MM.1S (cell line): ENCODE results near the gene ATXN1.

Experiments
- DNase-seq: peaks from one replicate; pipeline ENCODE4 v3.0.0-alpha.2; 2015
- H2AFZ ChIP-seq: fragments of 300-600 bp; sonication (generic); 2 replicates; pipeline ENCODE4 v1.6.0; 2016; ENCODE audit warnings: antibody characterized with exemption, low read length
- H3F3A ChIP-seq: fragments of 300-600 bp; sonication (generic); 2 replicates; pipeline ENCODE4 v1.6.1; 2016; ENCODE audit warnings: mild to moderate bottlenecking, antibody characterized with exemption, low read length, moderate library complexity, mixed read lengths; ENCODE audit not compliant: insufficient read depth
- H3K27ac ChIP-seq: fragments of 300-600 bp; sonication (generic); 2 replicates; pipeline ENCODE4 v1.5.1; 2016; ENCODE audit warnings: mild to moderate bottlenecking, low read length
- H3K27me3 ChIP-seq: fragments of 300-600 bp; sonication (generic); replicated peaks from 2 replicates; pipeline ENCODE4 v1.6.0; 2016; ENCODE audit warnings: low read length; ENCODE audit not compliant: insufficient read depth
- H3K36me3 ChIP-seq: fragments of 300-600 bp; sonication (generic); replicated peaks from 2 replicates; pipeline ENCODE4 v1.6.1; 2016; ENCODE audit warnings: mild to moderate bottlenecking, low read length, mixed read lengths; ENCODE audit not compliant: insufficient read depth
- H3K4me1 ChIP-seq: fragments of 300-600 bp; sonication (generic); 2 replicates; pipeline ENCODE4 v1.6.1; 2016; ENCODE audit warnings: low read length, mixed read lengths
- H3K4me2 ChIP-seq: fragments of 300-600 bp; sonication (generic); 2 replicates; pipeline ENCODE4 v1.6.0; 2016; ENCODE audit warnings: low read depth, low read length
- H3K4me3 ChIP-seq: fragments of 300-600 bp; sonication (generic); 2 replicates; pipeline ENCODE4 v1.5.1; 2016; ENCODE audit warnings: low read length, mixed read lengths
- H3K79me2 ChIP-seq: fragments of 300-600 bp; sonication (generic); 2 replicates; pipeline ENCODE4 v1.6.1; 2016; ENCODE audit warnings: mixed run types, low read length, mixed read lengths
- H3K9ac ChIP-seq: fragments of 300-600 bp; sonication (generic); 2 replicates; pipeline ENCODE4 v1.6.1; 2016; ENCODE audit warnings: low read length, mixed read lengths
- H3K9me2 ChIP-seq: fragments of 300-600 bp; sonication (generic); replicated peaks from 2 replicates; pipeline ENCODE4 v1.6.1; 2016; ENCODE audit warnings: mild to moderate bottlenecking, low read length, mixed read lengths; ENCODE audit not compliant: insufficient read depth
- H3K9me3 ChIP-seq: fragments of 300-600 bp; sonication (generic); replicated peaks from 2 replicates; pipeline ENCODE4 v1.6.1; 2016; ENCODE audit warnings: mild to moderate bottlenecking, low read length, mixed read lengths; ENCODE audit not compliant: insufficient read depth
- H4K20me1 ChIP-seq: fragments of 300-600 bp; sonication (generic); 2 replicates; pipeline ENCODE4 v1.6.1; 2016; ENCODE audit warnings: mild to moderate bottlenecking, low read length, moderate library complexity, mixed read lengths; ENCODE audit not compliant: insufficient read depth
- EZH2 ChIP-seq: fragments of 300-600 bp; sonication (generic); optimal IDR thresholded peaks from 2 replicates; pipeline ENCODE3; 2017; ENCODE audit warnings: low read depth, mild to moderate bottlenecking, antibody characterized with exemption, low read length, mixed read lengths
- EZH2phosphoT487 ChIP-seq: fragments of 300-600 bp; sonication (generic); IDR thresholded peaks from 2 replicates; pipeline ENCODE4 v1.6.1; 2018; ENCODE audit warnings: antibody characterized with exemption, low read length
- TF ChIP-seq, protein P1 (sequence below): fragments of 300-600 bp; sonication (generic); IDR thresholded peaks from 2 replicates; pipeline ENCODE4 v1.5.1; 2016; ENCODE audit warnings: antibody characterized with exemption, low read length, mixed read lengths

Gene ATXN1

DNA sequence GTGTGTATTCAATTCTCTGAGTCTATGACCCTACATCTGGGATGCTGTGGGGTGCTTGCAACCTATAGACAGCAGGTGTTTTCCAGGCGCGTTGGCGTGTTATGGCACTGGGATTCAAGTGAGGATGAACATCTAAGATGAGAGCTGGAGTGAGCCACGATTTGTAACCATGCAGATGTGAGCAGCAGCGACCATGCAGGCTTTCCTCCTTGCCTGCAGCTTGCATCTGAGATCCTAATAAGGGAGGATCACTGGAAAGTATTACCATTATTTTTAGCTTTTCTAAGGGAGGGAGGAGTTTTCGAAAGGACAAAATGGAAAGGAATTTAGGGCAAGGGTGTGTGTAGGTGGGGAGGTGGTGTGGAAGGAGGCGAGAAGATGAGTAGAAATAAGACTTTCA lies 216.7 kb downstream of the ATXN1 start:
- Histone ChIP-seq H3K27ac (no peak overlapping the region), H4K20me1 (no peaks in the 10 kb centered on the region), H3K9me3 (no peaks in the 10 kb centered on the region), H3K4me2 (no peak overlapping the region), H3K4me3 (no peak overlapping the region), H3K4me1 (no peaks in the 10 kb centered on the region), H3K27me3 (no peaks in the 10 kb centered on the region), H3K9me2 (no peaks in the 10 kb centered on the region), H3F3A (no peaks in the 10 kb centered on the region), H3K79me2 (no peaks in the 10 kb centered on the region), H3K9ac (no peak overlapping the region), H3K36me3 (no peaks in the 10 kb centered on the region), H2AFZ (no peak overlapping the region)
- no peak for DNase-seq
- TF ChIP-seq, protein P1, sequence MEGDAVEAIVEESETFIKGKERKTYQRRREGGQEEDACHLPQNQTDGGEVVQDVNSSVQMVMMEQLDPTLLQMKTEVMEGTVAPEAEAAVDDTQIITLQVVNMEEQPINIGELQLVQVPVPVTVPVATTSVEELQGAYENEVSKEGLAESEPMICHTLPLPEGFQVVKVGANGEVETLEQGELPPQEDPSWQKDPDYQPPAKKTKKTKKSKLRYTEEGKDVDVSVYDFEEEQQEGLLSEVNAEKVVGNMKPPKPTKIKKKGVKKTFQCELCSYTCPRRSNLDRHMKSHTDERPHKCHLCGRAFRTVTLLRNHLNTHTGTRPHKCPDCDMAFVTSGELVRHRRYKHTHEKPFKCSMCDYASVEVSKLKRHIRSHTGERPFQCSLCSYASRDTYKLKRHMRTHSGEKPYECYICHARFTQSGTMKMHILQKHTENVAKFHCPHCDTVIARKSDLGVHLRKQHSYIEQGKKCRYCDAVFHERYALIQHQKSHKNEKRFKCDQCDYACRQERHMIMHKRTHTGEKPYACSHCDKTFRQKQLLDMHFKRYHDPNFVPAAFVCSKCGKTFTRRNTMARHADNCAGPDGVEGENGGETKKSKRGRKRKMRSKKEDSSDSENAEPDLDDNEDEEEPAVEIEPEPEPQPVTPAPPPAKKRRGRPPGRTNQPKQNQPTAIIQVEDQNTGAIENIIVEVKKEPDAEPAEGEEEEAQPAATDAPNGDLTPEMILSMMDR = no peak
- no peak for TF ChIP-seq EZH2phosphoT487
- TF ChIP-seq EZH2 = no peak

DNA sequence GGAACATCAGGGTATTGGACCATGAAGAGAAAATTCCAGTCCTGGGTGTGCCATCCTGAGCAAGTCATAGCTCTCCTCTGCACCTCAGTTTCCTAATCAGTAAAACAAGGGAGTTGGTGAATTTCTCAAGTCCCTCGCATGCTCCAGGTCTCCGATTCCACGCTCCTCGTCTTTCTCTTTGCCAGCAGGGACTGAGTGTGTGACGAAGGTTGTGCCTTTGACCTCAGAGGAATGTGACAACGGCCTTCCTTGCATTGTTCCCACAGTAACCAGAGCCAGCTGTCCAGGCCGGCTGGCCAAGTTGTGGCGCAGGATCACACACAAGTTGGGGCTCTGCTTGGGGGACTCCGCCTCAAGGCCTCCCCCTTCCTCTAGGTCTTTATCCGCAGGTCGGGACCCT lies 217.3 kb downstream of the ATXN1 start:
- H3K27ac ChIP-seq = no peak overlapping the region
- H3K9me3 ChIP-seq = no peaks in the 10 kb centered on the region
- no peak overlapping the region for H3K9ac ChIP-seq
- H3K27me3 ChIP-seq = no peaks in the 10 kb centered on the region
- H3K79me2 ChIP-seq = no peaks in the 10 kb centered on the region
- H3K4me1 ChIP-seq = no peaks in the 10 kb centered on the region
- no peaks in the 10 kb centered on the region for H4K20me1 ChIP-seq
- TF ChIP-seq, protein P1 = no peak
- TF ChIP-seq EZH2phosphoT487 = no peak
- no peak for TF ChIP-seq EZH2
- H3K4me2 ChIP-seq = no peak overlapping the region
- H3K36me3 ChIP-seq = no peaks in the 10 kb centered on the region
- DNase-seq = no peak
- no peak overlapping the region for H2AFZ ChIP-seq
- H3F3A ChIP-seq = no peaks in the 10 kb centered on the region
- no peaks in the 10 kb centered on the region for H3K9me2 ChIP-seq
- H3K4me3 ChIP-seq = no peak overlapping the region

DNA sequence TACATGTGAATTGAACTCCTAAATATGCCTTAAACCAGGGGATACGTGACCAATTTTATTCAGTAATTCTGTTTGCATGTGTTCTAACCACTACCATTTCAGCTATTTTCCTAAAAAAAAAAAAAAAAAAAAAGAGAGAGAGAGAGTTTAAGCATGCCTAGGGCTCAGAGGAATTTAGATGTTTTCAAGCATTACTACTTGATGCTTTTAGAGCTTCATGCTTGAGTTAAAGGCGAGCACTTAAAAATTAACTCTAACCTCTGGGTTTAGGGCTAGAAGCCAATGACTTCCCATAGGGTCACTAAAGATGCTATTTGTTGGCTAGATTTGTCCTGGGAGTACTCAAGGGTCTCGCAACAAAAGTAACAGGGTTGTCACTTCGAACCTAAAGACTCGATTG lies 217.7 kb downstream of the ATXN1 start:
- DNase-seq = no peak
- no peak overlapping the region for H2AFZ ChIP-seq
- no peak overlapping the region for H3K9ac ChIP-seq
- no peaks in the 10 kb centered on the region for H3K79me2 ChIP-seq
- H3K4me2 ChIP-seq = no peak overlapping the region
- TF ChIP-seq EZH2phosphoT487 = no peak
- TF ChIP-seq EZH2 = no peak
- TF ChIP-seq, protein P1 = no peak
- H3K36me3 ChIP-seq = no peaks in the 10 kb centered on the region
- no peak overlapping the region for H3K4me3 ChIP-seq
- no peak overlapping the region for H3K27ac ChIP-seq
- no peaks in the 10 kb centered on the region for H3K4me1 ChIP-seq
- no peaks in the 10 kb centered on the region for H3F3A ChIP-seq
- H4K20me1 ChIP-seq = no peaks in the 10 kb centered on the region
- H3K27me3 ChIP-seq = no peaks in the 10 kb centered on the region
- H3K9me2 ChIP-seq = no peaks in the 10 kb centered on the region
- no peaks in the 10 kb centered on the region for H3K9me3 ChIP-seq
